T47D (cell line): ENCODE results near the gene CKS1B.

ENCODE experiments used
- DNase-seq, 2 experiments: peaks; one replicate each; pipeline versions ENCODE4 v3.0.0 to v3.0.0-alpha.2; 2011 to 2012; ENCODE audit warnings: low read depth in 1 of 2, low spot score in 1 of 2
- JUND ChIP-seq: IDR thresholded peaks from 2 replicates; pipeline ENCODE4 v1.6.1; 2012; ENCODE audit warnings: low read depth
- in situ Hi-C: cut with HindIII; loops from 2 replicates; pipeline ENCODE4 v1.10.0; 2016; ENCODE audit warnings: low sequenced_read_pairs, low pct_unique_long_range_greater_than_20kb

CKS1B gene

DNA sequence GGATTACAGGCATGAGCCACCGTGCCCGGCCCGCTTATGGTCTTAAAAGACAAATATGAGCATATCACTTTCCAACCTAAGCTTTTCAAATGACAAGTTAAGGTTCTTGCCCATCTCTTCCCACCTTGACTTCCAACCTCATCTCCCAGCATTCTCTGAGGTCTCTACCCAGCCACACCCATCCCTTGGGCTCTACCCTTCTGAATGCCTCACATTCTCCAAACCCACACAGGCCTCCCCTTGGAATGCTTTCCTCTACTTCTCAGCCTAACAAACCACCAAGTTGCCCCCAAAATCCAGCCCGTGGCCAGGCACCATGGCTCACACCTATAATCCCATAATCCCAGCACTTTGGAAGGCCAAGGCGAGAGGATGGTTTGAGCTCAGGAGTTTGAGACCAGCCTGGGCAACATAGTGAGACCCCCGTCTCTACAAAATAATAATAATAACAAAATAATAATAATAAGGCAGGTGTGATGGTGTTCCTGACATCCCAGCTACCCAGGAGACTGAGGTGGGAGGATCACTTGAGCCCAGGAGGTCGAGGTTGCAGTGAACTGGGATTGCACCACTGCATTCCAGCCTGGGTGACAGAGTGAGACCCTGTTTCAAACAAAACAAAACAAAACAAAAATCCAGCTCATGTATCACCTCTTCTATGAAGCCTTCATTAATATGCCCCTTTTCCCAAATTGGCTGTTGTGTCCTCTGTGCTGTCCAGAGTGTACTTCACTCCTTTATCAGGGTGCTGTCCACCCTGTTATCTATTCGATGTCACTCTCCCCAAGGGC, 47.9 kb downstream of the CKS1B start:
- in situ Hi-C loops, result no loop called here
- no peak for TF ChIP-seq JUND
- no peak for DNase-seq

DNA sequence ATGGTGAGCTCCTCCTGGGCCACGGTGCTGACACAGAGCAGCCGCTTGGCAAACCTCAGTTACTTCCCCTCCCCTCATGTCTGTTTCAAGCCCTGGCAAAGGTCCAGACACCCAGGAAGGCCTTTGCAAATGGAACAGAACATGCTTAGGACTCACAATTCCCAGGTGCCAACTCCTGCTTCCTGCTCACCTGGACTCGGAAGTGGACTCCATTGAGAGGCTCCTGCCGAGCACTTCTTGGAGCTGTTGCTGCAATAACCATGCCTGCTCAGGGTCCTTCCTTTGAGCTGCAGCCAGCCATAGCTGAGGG, 48.4 kb downstream of the CKS1B start:
- no peak for TF ChIP-seq JUND
- peak in 1 of 2 experiments; percentile 57 for DNase-seq
- in situ Hi-C loops, result no loop called here

DNA sequence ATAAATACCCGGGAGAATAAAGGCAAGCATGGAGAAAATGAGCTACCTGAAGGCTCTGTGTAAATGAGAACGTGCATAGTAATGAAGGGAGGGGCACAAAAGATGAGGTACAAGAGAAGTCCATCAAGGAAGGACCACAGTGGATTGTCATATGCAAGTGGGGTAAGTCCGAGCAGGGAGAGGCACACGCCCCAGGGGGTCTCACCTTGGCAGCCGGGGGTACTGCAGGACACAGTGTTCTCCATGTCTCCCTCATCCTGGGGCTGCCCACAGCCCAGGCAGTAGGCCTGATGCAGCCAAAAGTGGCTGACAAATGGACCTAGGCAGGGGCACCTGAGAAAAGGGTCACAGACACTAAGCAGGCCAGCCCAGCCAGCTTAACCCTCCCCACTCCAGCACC, 49.1 kb downstream of the CKS1B start:
- DNase-seq, result no peak
- in situ Hi-C loops, result no loop called here
- TF ChIP-seq JUND, result no peak

- in situ Hi-C loops, result no loop called here
- no peak for TF ChIP-seq JUND
- no peak for DNase-seq
These were observed 49.8 kb downstream of the CKS1B start for GRCh38 chr1:155024315-155024714.

GRCh38 chr1:155026154-155026553, 51.7 kb downstream of the CKS1B start:
- DNase-seq, result no peak
- no peak for TF ChIP-seq JUND
- in situ Hi-C loops, result no loop called here

GRCh38 chr1:155026588-155026987, 52.1 kb downstream of the CKS1B start:
- no peak for DNase-seq
- no peak for TF ChIP-seq JUND
- in situ Hi-C loops, result no loop called here
